Measurements from ENCODE around the gene CRYBG3. TPM values are rescaled to one million over a fixed set of nuclear protein-coding genes. Genes with fewer than 3 reads are reported as not detected.

Gene CRYBG3
- total RNA-seq, 1 donor from 2014 or later = 20.4 TPM

- intact Hi-C loops (cut with micrococcal nuclease) = no loop called here
Measured at GRCh38 chr3:97930018-97930417, 108.2 kb downstream of the CRYBG3 start.

GRCh38 chr3:97931218-97931617 is 109.4 kb downstream of the CRYBG3 start:
- ATAC-seq (no peak), DNase-seq (no peak)
- intact Hi-C loops (cut with micrococcal nuclease) = no loop called here

More at GRCh38 chr3:97930018-97930417, 108.2 kb downstream of the CRYBG3 start:
- peak; percentile 67 for ATAC-seq
- peak; percentile 38 for DNase-seq

GRCh38 chr3:97932387-97932801 is 110.6 kb downstream of the CRYBG3 start:
- intact Hi-C loops (cut with micrococcal nuclease) = no loop called here
- DNase-seq (peak; percentile 33), ATAC-seq (peak; percentile 91)

- DNase-seq (no peak), ATAC-seq (no peak)
- intact Hi-C loops (cut with micrococcal nuclease) = no loop called here
Measured at GRCh38 chr3:97934980-97935695, 113.3 kb downstream of the CRYBG3 start.

GRCh38 chr3:97935842-97936241 is 114.0 kb downstream of the CRYBG3 start:
- intact Hi-C loops (cut with micrococcal nuclease) = no loop called here
- DNase-seq = no peak
- no peak for ATAC-seq

GRCh38 chr3:97937205-97937604 is 115.4 kb downstream of the CRYBG3 start:
- intact Hi-C loops (cut with micrococcal nuclease) = no loop called here
- no peak for DNase-seq
- ATAC-seq = no peak

GRCh38 chr3:97938444-97938843 is 116.6 kb downstream of the CRYBG3 start:
- ATAC-seq = no peak
- no peak for DNase-seq
- intact Hi-C loops (cut with micrococcal nuclease) = no loop called here

GRCh38 chr3:97939401-97939800 is 117.6 kb downstream of the CRYBG3 start:
- DNase-seq (no peak), ATAC-seq (no peak)
- intact Hi-C loops (cut with micrococcal nuclease) = no loop called here

GRCh38 chr3:97940034-97940433 is 118.2 kb downstream of the CRYBG3 start:
- no peak for DNase-seq
- ATAC-seq = peak; percentile 42
- intact Hi-C loops (cut with micrococcal nuclease) = no loop called here

- intact Hi-C loops (cut with micrococcal nuclease) = no loop called here
- ATAC-seq = no peak
Measured at GRCh38 chr3:97942801-97943546, 121.2 kb downstream of the CRYBG3 start.

GRCh38 chr3:97948351-97949109 is 126.7 kb downstream of the CRYBG3 start:
- ATAC-seq = no peak
- DNase-seq = no peak
- intact Hi-C loops (cut with micrococcal nuclease) = no loop called here

More at GRCh38 chr3:97942801-97943546, 121.2 kb downstream of the CRYBG3 start:
- no peak for DNase-seq

GRCh38 chr3:97949110-97949485 is 127.3 kb downstream of the CRYBG3 start:
- intact Hi-C loops (cut with micrococcal nuclease) = no loop called here
- DNase-seq (no peak), ATAC-seq (no peak)

- intact Hi-C loops (cut with micrococcal nuclease) = no loop called here
- DNase-seq = no peak
- no peak for ATAC-seq
Measured at GRCh38 chr3:97949743-97950142, 127.9 kb downstream of the CRYBG3 start.

- intact Hi-C loops (cut with micrococcal nuclease) = no loop called here
- DNase-seq (no peak), ATAC-seq (no peak)
Measured at GRCh38 chr3:97950360-97950759, 128.5 kb downstream of the CRYBG3 start.

GRCh38 chr3:97952280-97952679 is 130.5 kb downstream of the CRYBG3 start:
- intact Hi-C loops (cut with micrococcal nuclease) = no loop called here
- DNase-seq (peak; percentile 55), ATAC-seq (peak; percentile 56)

GRCh38 chr3:97952872-97953271 is 131.1 kb downstream of the CRYBG3 start:
- intact Hi-C loops (cut with micrococcal nuclease) = no loop called here
- ATAC-seq (no peak), DNase-seq (no peak)

- intact Hi-C loops (cut with micrococcal nuclease) = no loop called here
- ATAC-seq = no peak
- DNase-seq = no peak
Measured at GRCh38 chr3:97954228-97954827, 132.5 kb downstream of the CRYBG3 start.

- intact Hi-C loops (cut with micrococcal nuclease) = no loop called here
- ATAC-seq = no peak
- no peak for DNase-seq
Measured at GRCh38 chr3:97956051-97956450, 134.2 kb downstream of the CRYBG3 start.

GRCh38 chr3:97957617-97958311 is 136.0 kb downstream of the CRYBG3 start:
- no peak for DNase-seq
- intact Hi-C loops (cut with micrococcal nuclease) = no loop called here
- ATAC-seq = peak; percentile 76
